Psoas muscle (tissue), 8 donors: ENCODE results near the gene XAB2. TPM values are rescaled to one million over a fixed set of nuclear protein-coding genes. Genes with fewer than 3 reads are reported as not detected.

Source experiments
- ATAC-seq, 4 donors: fragments of 200-7000 bp; cut with Tn5 transposase; one replicate each; pipeline ENCODE4 v1.9.1; 2020; ENCODE audit warnings: moderate library complexity in 3 of 4, mild to moderate bottlenecking in 2 of 4
- DNase-seq, 2 donors: peaks; one replicate each; pipeline ENCODE4 v3.0.0-alpha.2; 2020
- H3K27ac ChIP-seq: fragments of 200-600 bp; one replicate; pipeline ENCODE4 v1.8.0; 2022
- H3K27me3 ChIP-seq, 3 donors: fragments of 200-600 bp in 1 of 3; one replicate each; pipeline versions ENCODE4 v1.6.1 to v1.8.0; 2013 to 2022; ENCODE audit warnings: low read length in 2 of 3, mild to moderate bottlenecking in 2 of 3, moderate library complexity in 1 of 3; ENCODE audit not compliant: insufficient read depth in 3 of 3
- H3K36me3 ChIP-seq, 2 donors: fragments of 200-600 bp in 1 of 2; one replicate each; pipeline versions ENCODE4 v1.6.1 to v1.8.0; 2013 to 2022; ENCODE audit warnings: low read depth in 1 of 2, mild to moderate bottlenecking in 1 of 2, moderate library complexity in 1 of 2; ENCODE audit not compliant: insufficient read depth in 1 of 2
- H3K4me1 ChIP-seq: fragments of 200-600 bp; one replicate; pipeline ENCODE4 v1.8.0; 2022
- H3K4me3 ChIP-seq: fragments of 200-600 bp; one replicate; pipeline ENCODE4 v1.8.0; 2022; ENCODE audit warnings: mild to moderate bottlenecking
- H3K9me3 ChIP-seq: fragments of 200-600 bp; one replicate; pipeline ENCODE4 v1.8.0; 2022
- WGBS, 3 donors: extraction: QIAGEN DNeasy Blood & Tissue Kit; methylation state at CpG; one replicate each; pipeline versions ENCODE4 v1.1.6 to v1.1.7; 2013; 5-methylcytosine and 5-hydroxymethylcytosine counted together
- intact Hi-C, 2 donors: fragments of 100-400 bp; cut with DNase I; formaldehyde crosslinking; loops; one replicate each; pipeline versions ENCODE4 v1.11.0 to v1.14.2; 2022
- polyA plus RNA-seq, 3 donors: library from polyadenylated mRNA; stranded (reverse); fragments of 200-250 nt; gene quantifications; one replicate each; pipeline ENCODE4 v1.2.3, GENCODE V29; 2013
- total RNA-seq, 4 donors: library from RNA; stranded (reverse); fragmentation: NEBNext Ultra II Directional in 2 of 4; extraction: Animal tissue kit (Norgen Biotek cat#: 25700) in 2 of 4; gene quantifications; one replicate each; pipeline versions ENCODE4 v1.2.1 to v1.2.4, GENCODE V29; 2021 to 2023
- TF ChIP-seq, protein P1 (sequence below): fragments of 200-600 bp; IDR thresholded peaks from one replicate; pipeline ENCODE4 v1.8.0; 2022; ENCODE audit warnings: antibody characterized with exemption
- donor health status: healthy with polysubstance abuse.
- donor health status: DM: no; HTN: no; CAD: no; lungs with moderate emphysema.
- donor health status: Bipolar disorder and iron deficiency.
- donor health status: healthy.
- donor health status: DM: yes; HTN: yes; CAD: no.
- donor health status: DM: no; HTN: no; CAD: no.
- donor health status: DM: no; HTN: no; CAD: no.
- donor health status: DM: yes; HTN: yes; CAD: no.

XAB2 gene
- total and polyA plus RNA-seq, 7 donors = 19.2 to 36.3 (median 24.1) TPM

DNA sequence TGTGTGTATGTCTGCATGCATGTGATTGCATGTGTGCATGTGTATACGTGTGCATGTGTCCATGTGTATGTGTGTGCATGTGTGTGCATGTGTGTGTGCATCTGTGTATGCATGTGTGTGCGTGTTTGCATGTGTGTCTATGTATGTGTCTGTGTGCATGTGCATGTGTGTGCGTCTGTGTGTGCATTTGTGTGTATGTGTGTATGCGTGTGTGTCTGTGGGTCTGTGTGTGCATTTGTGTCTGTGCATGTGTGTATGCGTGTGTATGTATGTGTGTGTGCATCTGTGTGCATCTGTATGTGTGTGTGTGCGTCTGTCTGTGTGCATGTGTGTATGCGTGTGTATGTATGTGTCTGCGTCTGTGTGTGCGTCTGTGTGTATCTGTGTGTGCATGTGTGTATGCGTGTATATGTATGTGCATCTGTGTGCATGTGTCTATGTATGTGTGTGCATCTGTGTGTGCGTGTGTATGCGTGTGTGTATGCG is 10.6 kb upstream of the XAB2 start:
- intact Hi-C loops = no loop called here
- H3K4me3 ChIP-seq = no peak overlapping the region
- TF ChIP-seq, protein P1, sequence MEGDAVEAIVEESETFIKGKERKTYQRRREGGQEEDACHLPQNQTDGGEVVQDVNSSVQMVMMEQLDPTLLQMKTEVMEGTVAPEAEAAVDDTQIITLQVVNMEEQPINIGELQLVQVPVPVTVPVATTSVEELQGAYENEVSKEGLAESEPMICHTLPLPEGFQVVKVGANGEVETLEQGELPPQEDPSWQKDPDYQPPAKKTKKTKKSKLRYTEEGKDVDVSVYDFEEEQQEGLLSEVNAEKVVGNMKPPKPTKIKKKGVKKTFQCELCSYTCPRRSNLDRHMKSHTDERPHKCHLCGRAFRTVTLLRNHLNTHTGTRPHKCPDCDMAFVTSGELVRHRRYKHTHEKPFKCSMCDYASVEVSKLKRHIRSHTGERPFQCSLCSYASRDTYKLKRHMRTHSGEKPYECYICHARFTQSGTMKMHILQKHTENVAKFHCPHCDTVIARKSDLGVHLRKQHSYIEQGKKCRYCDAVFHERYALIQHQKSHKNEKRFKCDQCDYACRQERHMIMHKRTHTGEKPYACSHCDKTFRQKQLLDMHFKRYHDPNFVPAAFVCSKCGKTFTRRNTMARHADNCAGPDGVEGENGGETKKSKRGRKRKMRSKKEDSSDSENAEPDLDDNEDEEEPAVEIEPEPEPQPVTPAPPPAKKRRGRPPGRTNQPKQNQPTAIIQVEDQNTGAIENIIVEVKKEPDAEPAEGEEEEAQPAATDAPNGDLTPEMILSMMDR = no peak
- 95 to 96% (median 95%) methylated on average over 13 of the region's 13 CpGs for WGBS, 3 donors
- no peaks in the 10 kb centered on the region for H3K4me1 ChIP-seq
- H3K27me3 ChIP-seq = peaks cover 0 to 36% (median 10%) of the 10 kb centered on the region in 3 donors
- no peaks in the 10 kb centered on the region for H3K36me3 ChIP-seq
- ATAC-seq (no peak), DNase-seq (no peak)
- H3K9me3 ChIP-seq = no peaks in the 10 kb centered on the region
- no peak overlapping the region for H3K27ac ChIP-seq

- H3K27me3 ChIP-seq = peaks cover 0 to 32% (median 10%) of the 10 kb centered on the region in 3 donors
- ATAC-seq (no peak), DNase-seq (no peak)
- TF ChIP-seq, protein P1 = no peak
- 50 to 56% (median 55%) methylated on average over 12 of the region's 12 CpGs for WGBS, 3 donors
- H3K4me3 ChIP-seq = no peak overlapping the region
- H3K4me1 ChIP-seq = no peaks in the 10 kb centered on the region
- intact Hi-C loops = no loop called here
- no peak overlapping the region for H3K27ac ChIP-seq
- H3K36me3 ChIP-seq = no peaks in the 10 kb centered on the region
- H3K9me3 ChIP-seq = no peaks in the 10 kb centered on the region
Observed at GRCh38 chr19:7638802-7639465, 9.6 kb upstream of the XAB2 start.

- peak; percentile 47 to 68 for DNase-seq
- ATAC-seq = peak in 3 of 4 donors; percentile 19 to 40 (median 23)
- 36 to 39% (median 37%) methylated on average over 30 of the region's 30 CpGs for WGBS, 3 donors
- Histone ChIP-seq H3K4me3 (peak overlapping the region; percentile 46), H3K4me1 (no peaks in the 10 kb centered on the region), H3K27ac (peak overlapping the region; percentile 30), H3K36me3 (no peaks in the 10 kb centered on the region), H3K27me3 (peaks cover 0 to 32% (median 13%) of the 10 kb centered on the region in 3 donors), H3K9me3 (no peaks in the 10 kb centered on the region)
- intact Hi-C loops = no loop called here
- TF ChIP-seq, protein P1 = no peak
Observed at GRCh38 chr19:7637374-7638256, 8.3 kb upstream of the XAB2 start.

DNA sequence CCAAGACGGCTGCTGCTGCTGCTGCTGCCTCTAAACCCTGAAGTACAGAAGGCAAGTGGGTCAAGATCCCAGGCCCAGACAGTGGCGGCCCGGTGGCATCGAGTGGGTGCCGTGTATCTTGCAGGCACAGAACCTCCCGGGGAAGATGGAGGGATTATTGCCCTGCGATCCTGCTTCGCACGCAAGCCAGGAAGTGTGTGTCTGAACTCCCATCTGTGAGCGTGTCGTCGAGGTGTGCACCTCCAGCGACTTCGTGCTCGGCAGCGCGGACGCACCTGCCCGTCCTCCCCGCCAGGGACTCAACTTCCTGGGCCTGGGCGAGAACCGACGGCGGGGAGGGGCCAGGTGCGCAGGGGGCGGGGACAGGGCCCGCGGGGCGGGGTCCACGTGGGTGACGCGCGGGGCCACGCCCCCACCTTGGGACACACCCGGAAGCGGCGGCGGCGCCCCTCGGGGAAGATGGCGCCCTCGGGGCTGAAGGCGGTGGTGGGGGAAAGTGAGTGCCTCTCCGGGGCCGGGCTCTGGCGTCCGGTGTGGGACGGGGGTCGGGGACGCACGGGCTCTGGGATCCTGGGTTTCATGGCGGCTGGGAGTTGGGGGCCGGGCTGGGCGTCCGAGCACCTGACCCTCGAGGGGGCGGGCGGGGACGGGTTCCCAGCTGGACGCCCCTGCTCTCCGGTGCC is 7.5 kb upstream of the XAB2 start, which contains the start of gene STXBP2:
Gene STXBP2, plus strand, starts transcription at position 420 of the 683 bp plus-strand sequence. Its CDS starts 40 bp downstream, at position 460.
- Histone ChIP-seq H3K27me3 (peaks cover 0 to 32% (median 13%) of the 10 kb centered on the region in 3 donors), H3K9me3 (no peaks in the 10 kb centered on the region), H3K4me1 (no peaks in the 10 kb centered on the region), H3K27ac (peak within 1 kb of the TSS; percentile 30), H3K36me3 (no peaks in the 10 kb centered on the region), H3K4me3 (peak within 1 kb of the TSS; percentile 46)
- TF ChIP-seq, protein P1 = no peak
- intact Hi-C loops = no loop called here
- 5 to 7% (median 7%) methylated on average over 40 to 61 of the region's 61 CpGs for WGBS, 3 donors
- DNase-seq (peak; percentile 55 to 73), ATAC-seq (peak; percentile 26 to 63 (median 44))
